ENCODE data around the gene EFCAB6. TPM values are rescaled to one million over a fixed set of nuclear protein-coding genes. Genes with fewer than 3 reads are reported as not detected.

Gene EFCAB6
- total and polyA plus RNA-seq, 2 donors (not counting 3 experiments of a cell fraction or from before 2014, with no cell fraction given), result 0.07 to 0.31 TPM

- no TSS peak for BruUV-seq (replicated peaks)
- DNase-seq (ENCODE audit: low read depth, low spot score), result no peak
- POLR2A ChIA-PET, result no interaction called here
- CTCF ChIA-PET, result no interaction called here
- no peak for FAIRE-seq
- TF ChIP-seq MYC (IDR thresholded peaks at IDR 0.05; ENCODE audit: low read depth, low read length), result no peak
- no peak overlapping the region for H2AFZ ChIP-seq (ENCODE audit: low read depth, low read length)
- H3K27me3 ChIP-seq (ENCODE audit: control insufficient read depth in 2 of 2, insufficient read depth in 2 of 2, low read length in 2 of 2), result no peaks in the 10 kb centered on the region
- intact Hi-C loops (cut with micrococcal nuclease) (no loop called here), dilution Hi-C loops (cut with MboI; ENCODE audit: extremely low pct_ligation_motif_present, low sequenced_read_pairs) (no loop called here)
- no peaks in the 10 kb centered on the region for H3K36me3 ChIP-seq (ENCODE audit: control insufficient read depth in 2 of 2, extremely low read depth in 1 of 2, insufficient read depth in 2 of 2, low read length in 2 of 2)
- H3K4me3 ChIP-seq (replicated peaks in 1 of 3; ENCODE audit: insufficient read depth in 1 of 3, low read depth in 1 of 3, low read length in 3 of 3), result no peak overlapping the region
- H3K9me3 ChIP-seq (replicated peaks; ENCODE audit: control insufficient read depth, insufficient read depth, low read length), result peaks cover 2% of the 10 kb centered on the region
- no peak overlapping the region for H3K27ac ChIP-seq (ENCODE audit: insufficient read depth, low read depth, low read length)
- no peak overlapping the region for H3K4me2 ChIP-seq (ENCODE audit: insufficient read depth, low read length)
- H3K9ac ChIP-seq (replicated peaks; ENCODE audit: extremely low read depth, insufficient read depth, low read length), result no peak overlapping the region
- H4K20me1 ChIP-seq (replicated peaks; ENCODE audit: control insufficient read depth, extremely low read depth, insufficient read depth, low read length), result no peaks in the 10 kb centered on the region
- H3K79me2 ChIP-seq (ENCODE audit: control insufficient read depth, insufficient read depth, low read length), result no peaks in the 10 kb centered on the region
- no peaks in the 10 kb centered on the region for H3K4me1 ChIP-seq (ENCODE audit: control insufficient read depth, extremely low read depth, insufficient read depth, low read length)
- no peaks in the 10 kb centered on the region for H3K9me1 ChIP-seq (replicated peaks; ENCODE audit: control insufficient read depth, extremely low read depth, insufficient read depth, low read length)
These were observed 178.3 kb downstream of the EFCAB6 start for GRCh38 chr22:43633631-43634285.

- Histone ChIP-seq H3K9me1 (replicated peaks; ENCODE audit: control insufficient read depth, extremely low read depth, insufficient read depth, low read length) (no peaks in the 10 kb centered on the region), H3K27ac (ENCODE audit: insufficient read depth, low read depth, low read length) (no peak overlapping the region), H3K4me3 (replicated peaks in 1 of 3; ENCODE audit: insufficient read depth in 1 of 3, low read depth in 1 of 3, low read length in 3 of 3) (no peak overlapping the region), H3K9ac (replicated peaks; ENCODE audit: extremely low read depth, insufficient read depth, low read length) (no peak overlapping the region), H3K79me2 (ENCODE audit: control insufficient read depth, insufficient read depth, low read length) (no peaks in the 10 kb centered on the region), H3K9me3 (replicated peaks; ENCODE audit: control insufficient read depth, insufficient read depth, low read length) (peaks cover 2% of the 10 kb centered on the region), H3K4me2 (ENCODE audit: insufficient read depth, low read length) (no peak overlapping the region), H3K27me3 (ENCODE audit: control insufficient read depth in 2 of 2, insufficient read depth in 2 of 2, low read length in 2 of 2) (no peaks in the 10 kb centered on the region), H3K4me1 (ENCODE audit: control insufficient read depth, extremely low read depth, insufficient read depth, low read length) (no peaks in the 10 kb centered on the region), H2AFZ (ENCODE audit: low read depth, low read length) (no peak overlapping the region), H3K36me3 (ENCODE audit: control insufficient read depth in 2 of 2, extremely low read depth in 1 of 2, insufficient read depth in 2 of 2, low read length in 2 of 2) (no peaks in the 10 kb centered on the region), H4K20me1 (replicated peaks; ENCODE audit: control insufficient read depth, extremely low read depth, insufficient read depth, low read length) (no peaks in the 10 kb centered on the region)
- intact Hi-C loops (cut with micrococcal nuclease), result no loop called here
- ChIA-PET POLR2A (no interaction called here), CTCF (no interaction called here)
- TF ChIP-seq CTCF (IDR thresholded peaks at IDR 0.05; ENCODE audit: extremely low read depth in 1 of 2, insufficient read depth in 1 of 2, low read depth in 1 of 2, low read length in 2 of 2) (no peak), MAX (IDR thresholded peaks at IDR 0.05; ENCODE audit: insufficient read depth, insufficient read length) (no peak), POLR2AphosphoS5 (IDR thresholded peaks at IDR 0.05; ENCODE audit: insufficient read depth, low read depth, low read length) (no peak), JUN (IDR thresholded peaks at IDR 0.05; ENCODE audit: borderline replicate concordance, insufficient read depth, insufficient read length, low read depth) (no peak), GATA2 (IDR thresholded peaks at IDR 0.05; ENCODE audit: insufficient read depth, insufficient read length, low read depth, low read length) (no peak), MYC (IDR thresholded peaks at IDR 0.05; ENCODE audit: low read depth, low read length) (no peak), POLR2A (IDR thresholded peaks at IDR 0.05; ENCODE audit: low read depth, low read length) (no peak), FOS (IDR thresholded peaks at IDR 0.05; ENCODE audit: borderline replicate concordance, insufficient read depth, low read length) (no peak), EZH2 (IDR thresholded peaks at IDR 0.05; ENCODE audit: borderline replicate concordance, low read depth, low read length, severe bottlenecking) (no peak)
- FAIRE-seq, result no peak
- dilution Hi-C loops (cut with MboI; ENCODE audit: extremely low pct_ligation_motif_present, low sequenced_read_pairs), result no loop called here
- BruUV-seq (replicated peaks), result no TSS peak
- DNase-seq (ENCODE audit: low read depth, low spot score), result no peak
These were observed 180.3 kb downstream of the EFCAB6 start for GRCh38 chr22:43631846-43632245.

Measured in endothelial cell of umbilical vein (primary cell).